RWPE1 (cell line): ENCODE data around the gene PYROXD2.

Source experiments
- CTCF ChIA-PET: fragments of 350-600 bp; sonication (Branson Sonifier 250); formaldehyde crosslinking; extraction: SDS; loops from one replicate; lab custom pipeline; 2021; lab: Yijun Ruan, JAX
- POLR2A ChIA-PET: fragments of 400-600 bp; formaldehyde crosslinking; extraction: SDS; loops from one replicate; lab custom pipeline; 2020; ENCODE audit warnings: antibody characterized with exemption; ENCODE audit not compliant: low non-redundant PET; lab: Yijun Ruan, JAX
- DNase-seq: peaks from one replicate; pipeline ENCODE4 v3.0.0; 2012; ENCODE audit warnings: low spot score
- H3K27ac ChIP-seq: fragments of 450-650 bp; 2 replicates; pipeline ENCODE4 v1.5.1; 2017
- CTCF ChIP-seq: fragments of 450-650 bp; conservative IDR thresholded peaks from 2 replicates; pipeline ENCODE4 v1.5.1; 2017; ENCODE audit warnings: low read depth, mild to moderate bottlenecking

Gene PYROXD2

DNA sequence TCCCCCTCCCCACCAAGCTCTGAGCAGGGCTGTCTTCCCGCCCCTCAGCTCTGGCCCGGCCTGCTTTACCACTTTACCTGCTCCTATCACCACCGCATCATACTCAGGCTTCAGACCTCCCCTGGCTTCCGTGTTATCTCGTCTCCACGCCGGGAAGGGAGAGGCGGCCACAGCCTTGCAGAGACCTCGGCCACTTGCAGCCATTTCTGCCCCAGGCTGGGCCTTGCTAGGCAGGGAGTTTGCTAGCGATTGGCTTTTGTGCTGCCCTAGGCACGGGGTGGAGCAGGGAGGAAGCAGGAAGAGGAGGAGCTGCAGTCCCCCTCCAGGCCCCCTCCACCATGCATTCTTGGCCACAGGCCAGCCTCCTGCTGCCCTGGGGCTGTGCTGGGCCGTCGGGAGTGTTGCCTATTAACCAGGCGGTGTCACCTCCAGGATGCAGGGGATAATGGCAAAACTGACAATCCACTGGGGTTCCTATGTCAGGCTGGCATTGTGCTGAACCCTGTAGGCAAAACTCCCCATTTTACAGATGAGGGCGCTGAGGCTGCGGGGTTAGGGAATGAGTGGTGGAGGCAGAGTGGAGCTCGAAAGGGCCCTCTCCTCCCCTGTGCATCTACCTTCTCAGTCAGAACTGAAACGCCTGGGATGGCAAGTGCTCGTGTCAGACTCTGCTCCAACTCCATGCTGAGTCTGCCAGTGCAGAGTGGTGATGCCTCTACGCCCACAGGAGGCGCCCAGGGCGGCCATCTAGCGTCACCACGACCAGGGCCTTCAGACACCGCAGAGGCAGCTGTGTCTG is at the start of gene PYROXD2:
TSS of gene PYROXD2 (minus strand) at position 251 of the 799 bp plus-strand sequence. CDS start at position 204, 47 bp downstream.
- no peak for TF ChIP-seq CTCF
- ChIA-PET POLR2A (interaction anchor here (0.6 to 0.7 kb wide), 3 partner anchors 18 to 40 kb away, joined by 3 read pairs; no protein-coding TSS in a partner anchor), CTCF (interaction anchor here (0.6 to 1.2 kb wide), 6 partner anchors 10 to 927 kb away, joined by 3 to 5 read pairs (median 4); no protein-coding TSS in a partner anchor)
- DNase-seq = peak; percentile 99
- H3K27ac ChIP-seq = peak within 1 kb of the TSS; percentile 81

GRCh38 chr10:98463976-98464754 is 49.2 kb upstream of the PYROXD2 start:
- ChIA-PET CTCF (no interaction called here), POLR2A (no interaction called here)
- H3K27ac ChIP-seq = no peak overlapping the region
- no peak for DNase-seq
- no peak for TF ChIP-seq CTCF

DNA sequence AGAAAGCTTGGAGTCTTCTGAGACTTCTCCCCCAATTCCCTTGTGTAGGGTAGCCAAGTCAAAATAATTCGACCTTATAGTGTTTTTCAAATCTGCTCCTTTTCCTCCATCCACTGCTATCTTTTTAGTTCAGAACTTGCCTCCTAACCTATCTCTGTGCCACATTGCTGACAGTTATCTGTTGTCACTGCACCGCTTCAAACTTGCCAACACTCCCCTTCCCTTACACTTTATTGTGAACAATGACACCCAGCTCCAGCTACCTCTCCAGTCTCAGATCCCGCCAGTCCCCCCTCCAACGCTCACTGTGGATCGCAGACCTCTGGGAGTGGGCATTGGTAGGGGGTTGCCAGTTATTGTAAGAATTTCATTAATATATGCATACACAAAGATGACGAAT is 48.0 kb upstream of the PYROXD2 start:
- no peak for DNase-seq
- no peak for TF ChIP-seq CTCF
- no peak overlapping the region for H3K27ac ChIP-seq
- ChIA-PET POLR2A (no interaction called here), CTCF (interaction anchor here (0.6 to 0.8 kb wide), 2 partner anchors 28 to 929 kb away, joined by 3 to 4 read pairs; no protein-coding TSS in a partner anchor)

DNA sequence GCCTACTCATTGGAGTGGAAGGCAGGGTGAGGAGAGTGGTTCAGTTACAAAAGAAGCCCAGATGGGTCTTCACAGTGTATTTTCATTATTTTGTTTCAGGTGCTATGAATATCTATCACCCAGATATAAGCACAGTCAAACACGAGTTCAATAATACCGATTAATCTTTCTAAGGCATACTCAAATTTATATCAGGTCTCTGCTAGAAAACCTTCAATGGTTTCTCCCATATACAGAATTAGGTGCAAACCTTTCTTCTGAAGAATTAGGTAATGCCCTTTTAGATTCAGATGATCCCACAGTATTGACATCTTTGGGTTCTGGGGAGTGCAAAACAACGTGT is 46.5 kb upstream of the PYROXD2 start:
- ChIA-PET CTCF (interaction anchor here (1.2 kb wide), 1 partner anchor 785 kb away, joined by 3 read pairs; no protein-coding TSS in a partner anchor), POLR2A (no interaction called here)
- no peak for DNase-seq
- no peak for TF ChIP-seq CTCF
- H3K27ac ChIP-seq = no peak overlapping the region

GRCh38 chr10:98460837-98461499 is 46.0 kb upstream of the PYROXD2 start:
- ChIA-PET CTCF (interaction anchor here (0.7 to 1.2 kb wide), 3 partner anchors 74 to 786 kb away, joined by 3 read pairs; no protein-coding TSS in a partner anchor), POLR2A (interaction anchor here (0.6 kb wide), 1 partner anchor 539 kb away, joined by 3 read pairs; no protein-coding TSS in a partner anchor)
- no peak overlapping the region for H3K27ac ChIP-seq
- no peak for TF ChIP-seq CTCF
- peak; percentile 90 for DNase-seq
